COLO668 (cell line): ENCODE results near the gene PRKG1.
A peak's percentile ranks its signal among the peaks of the same experiment; 100 is the strongest.
"Not testable (repeated sequence)": the region's sequence is repeated elsewhere in the genome, so short reads cannot be mapped to it uniquely, and the experiment has no call there.

ENCODE experiments used
- DNase-seq: peaks from one replicate; lab custom pipeline; 2025; ENCODE audit not compliant: unreplicated experiment; lab: John Stamatoyannopoulos, UW

Gene PRKG1

GRCh38 chr10:52146766-52147165, 1072.5 kb downstream of the PRKG1 start:
- no peak for DNase-seq

- no peak for DNase-seq
These were observed 1096.5 kb downstream of the PRKG1 start for GRCh38 chr10:52170776-52171175.

- no peak for DNase-seq
These were observed 1098.3 kb downstream of the PRKG1 start for GRCh38 chr10:52172581-52172980.

GRCh38 chr10:52185256-52185655, 1111.0 kb downstream of the PRKG1 start:
- no peak for DNase-seq

- no peak for DNase-seq
These were observed 1113.4 kb downstream of the PRKG1 start for GRCh38 chr10:52187521-52188258.

- DNase-seq = no peak
These were observed 1116.8 kb downstream of the PRKG1 start for GRCh38 chr10:52191049-52191448.

DNA sequence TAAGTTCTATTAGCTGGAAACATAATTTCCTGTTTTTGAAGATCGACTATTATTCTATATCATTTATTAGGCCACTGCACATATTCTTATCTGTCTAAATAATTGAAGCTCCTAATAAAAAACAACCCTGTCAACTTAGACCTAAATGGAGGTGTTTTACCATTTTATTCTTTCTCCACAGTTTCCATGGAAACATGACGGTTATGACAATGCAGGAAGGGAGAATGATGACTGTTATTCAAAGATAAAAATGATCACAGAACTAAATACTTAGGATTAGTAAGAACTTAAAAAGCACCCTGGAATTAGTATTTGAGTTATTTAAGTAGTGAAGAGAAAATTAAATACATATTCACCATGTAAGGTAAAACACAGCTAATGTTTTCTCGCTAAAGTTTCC, 1119.9 kb downstream of the PRKG1 start:
- DNase-seq = no peak

GRCh38 chr10:52194716-52195115, 1120.4 kb downstream of the PRKG1 start:
- DNase-seq = no peak

DNA sequence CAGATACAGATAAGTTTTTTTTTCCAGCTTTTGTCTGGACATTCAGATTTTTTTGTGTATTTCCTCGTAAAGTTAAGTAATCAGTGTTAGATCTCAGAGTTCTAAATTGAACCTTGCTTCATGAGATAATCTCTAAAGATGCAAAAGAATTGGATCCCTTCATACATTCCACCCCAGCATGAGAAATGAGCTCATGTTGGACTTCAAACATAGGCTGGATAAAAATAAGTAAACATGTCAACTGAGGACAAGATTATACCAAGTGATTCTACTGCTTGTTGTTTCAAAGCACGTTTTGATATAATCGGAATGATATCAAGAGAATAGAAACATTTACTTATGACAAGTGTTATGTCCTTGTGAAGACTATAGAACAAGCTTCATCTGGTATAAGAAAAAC, 1122.8 kb downstream of the PRKG1 start:
- DNase-seq = no peak

DNA sequence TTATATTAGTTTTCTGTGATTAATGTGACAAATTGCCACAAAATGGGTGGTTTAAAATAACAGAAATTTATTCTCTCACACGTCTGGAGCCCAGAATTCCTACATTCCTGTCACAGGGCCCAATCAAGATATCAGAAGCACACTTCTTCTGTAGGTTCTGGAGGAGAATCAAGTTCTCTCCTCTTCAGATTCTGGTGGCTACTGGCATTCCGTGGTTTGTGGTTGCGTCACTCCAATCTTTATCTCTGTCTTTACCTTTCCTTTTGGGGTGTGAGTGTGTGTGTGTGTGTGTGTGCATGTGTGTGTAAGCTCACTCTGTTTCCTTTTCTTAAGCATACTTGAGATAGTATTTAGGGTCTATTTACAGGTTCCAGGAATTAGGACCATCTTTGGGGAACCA, 1124.3 kb downstream of the PRKG1 start:
- DNase-seq = no peak

DNA sequence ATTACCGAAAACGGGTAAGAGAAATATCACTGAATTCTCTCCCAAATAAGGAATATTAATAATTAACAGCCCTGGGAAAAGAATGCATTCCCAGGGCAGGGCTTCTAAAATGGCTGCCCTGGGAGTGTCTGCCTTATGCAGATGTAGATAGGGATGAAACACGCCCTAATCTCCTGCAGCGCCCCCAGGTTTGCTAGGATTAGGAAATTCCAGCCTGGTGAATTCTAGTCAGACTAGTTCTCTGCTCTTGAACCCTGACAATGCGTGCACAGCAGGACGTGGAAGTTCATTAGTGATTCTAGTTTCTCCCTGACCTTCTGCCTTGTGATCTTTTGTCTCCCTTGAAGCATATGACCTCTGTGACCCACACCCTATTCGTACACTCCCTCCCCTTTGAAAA, 1130.6 kb downstream of the PRKG1 start:
- not testable (repeated sequence) for DNase-seq

DNA sequence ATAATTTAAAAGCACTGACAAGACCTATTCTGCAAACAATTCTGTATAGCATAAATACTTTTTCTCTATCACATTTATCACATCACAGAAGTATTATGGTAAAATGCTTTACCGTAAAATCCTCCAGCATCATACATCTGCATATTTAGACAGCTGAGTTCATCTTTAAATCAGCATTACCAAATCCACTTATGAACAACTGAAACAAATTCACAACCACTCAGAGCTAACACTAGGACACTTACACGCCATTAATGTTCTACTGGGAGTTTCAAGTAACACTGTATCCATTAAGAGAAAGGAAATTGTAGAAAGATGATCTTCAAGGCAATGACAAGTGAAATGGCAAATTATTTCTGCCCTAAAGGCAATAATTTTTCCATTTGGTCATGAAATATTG, 1134.1 kb downstream of the PRKG1 start:
- no peak for DNase-seq

DNA sequence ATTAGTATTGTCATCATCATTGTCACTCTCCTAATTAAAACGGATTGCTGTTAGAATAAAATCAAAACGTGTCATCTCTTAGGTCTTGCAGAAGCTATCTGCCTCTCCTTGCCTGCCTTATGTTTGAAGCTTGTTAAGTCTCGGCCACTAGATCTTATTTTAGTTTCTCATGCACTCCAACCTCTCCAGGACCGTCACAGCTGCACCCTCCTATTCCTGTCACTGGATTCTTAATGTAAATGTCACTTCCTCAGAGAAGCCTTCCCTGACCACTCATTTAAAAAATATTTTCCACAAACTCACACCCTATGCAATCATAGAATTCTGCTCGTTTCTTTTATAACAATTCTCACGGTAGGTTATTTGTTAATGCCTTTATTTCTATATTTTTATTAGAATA, 1135.9 kb downstream of the PRKG1 start:
- no peak for DNase-seq

- no peak for DNase-seq
These were observed 1137.8 kb downstream of the PRKG1 start for GRCh38 chr10:52212062-52212461.

DNA sequence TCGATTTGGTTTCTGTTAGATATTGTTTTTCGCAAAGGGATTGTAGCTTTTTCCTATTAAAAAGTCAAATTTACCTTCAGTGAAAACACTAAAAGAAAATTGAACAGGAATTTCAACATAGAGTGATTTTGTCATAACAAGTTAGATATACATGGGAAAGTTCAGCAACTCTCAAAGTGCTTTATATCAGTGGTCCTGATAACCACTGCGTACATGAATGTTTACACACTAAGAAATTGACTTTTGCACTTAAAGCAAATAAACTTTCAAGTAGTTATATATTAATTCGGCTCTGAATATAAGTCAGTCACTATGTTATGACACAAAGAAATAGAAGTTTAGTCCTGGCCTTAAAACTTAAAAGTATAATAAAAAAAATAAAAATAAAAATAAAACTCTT, 1138.5 kb downstream of the PRKG1 start:
- no peak for DNase-seq

DNA sequence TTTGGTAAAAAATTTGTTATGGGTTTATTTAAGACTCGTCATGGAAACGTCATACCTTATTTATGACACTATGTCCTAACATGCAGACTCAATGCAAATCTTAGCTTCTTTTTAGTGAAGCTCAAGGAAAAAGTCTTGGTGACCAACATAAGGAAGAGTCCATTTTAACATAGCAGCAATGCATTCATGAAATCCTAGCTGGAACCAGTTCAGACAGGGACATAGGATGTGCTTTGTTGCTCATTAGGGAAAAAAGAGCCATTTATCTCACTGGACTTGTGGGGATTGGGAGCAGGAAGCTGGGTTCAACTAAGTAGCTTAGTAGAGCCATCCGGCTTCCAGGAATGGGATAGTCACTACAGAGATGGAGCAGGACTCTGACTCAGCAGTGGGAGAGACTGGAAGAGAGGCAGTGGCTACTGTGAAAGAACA, 1139.0 kb downstream of the PRKG1 start:
- DNase-seq = no peak

- peak; percentile 21 for DNase-seq
These were observed 1141.6 kb downstream of the PRKG1 start for GRCh38 chr10:52215745-52216361.

DNA sequence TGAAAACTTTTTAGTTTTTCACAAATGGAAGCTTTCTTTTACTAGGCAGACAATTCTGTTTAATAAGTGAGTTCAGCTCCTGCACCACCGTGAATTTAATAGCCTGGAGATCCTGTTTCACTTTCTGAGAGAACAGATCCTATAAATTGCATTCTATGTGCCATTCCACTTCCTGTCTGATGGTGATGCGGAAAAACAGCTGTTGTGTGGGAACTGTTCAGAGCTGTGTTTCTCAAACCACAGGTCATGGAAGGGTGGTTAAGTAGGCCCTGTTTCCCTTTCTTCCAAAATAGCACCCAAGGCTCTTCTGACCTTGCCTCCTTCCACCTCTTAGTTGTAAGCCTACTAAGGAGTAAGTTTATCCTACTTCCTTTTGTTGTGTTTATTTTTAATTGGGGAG, 1142.6 kb downstream of the PRKG1 start:
- peak; percentile 4 for DNase-seq

GRCh38 chr10:52217531-52217930, 1143.2 kb downstream of the PRKG1 start:
- no peak for DNase-seq

- no peak for DNase-seq
These were observed 1146.7 kb downstream of the PRKG1 start for GRCh38 chr10:52220947-52221346.

GRCh38 chr10:52221923-52222322, 1147.6 kb downstream of the PRKG1 start:
- DNase-seq = no peak

- no peak for DNase-seq
These were observed 1152.0 kb downstream of the PRKG1 start for GRCh38 chr10:52226197-52226847.
